NCI-H1417 treated with DMSO at 0.1 percent for 48 hours (cell line): Measurements from ENCODE around the gene TARBP1.
"Not testable (repeated sequence)": the region's sequence is repeated elsewhere in the genome, so short reads cannot be mapped to it uniquely, and the experiment has no call there.

Source experiments
- DNase-seq: peaks from one replicate; lab custom pipeline; 2025; lab: John Stamatoyannopoulos, UW

Gene TARBP1

DNA sequence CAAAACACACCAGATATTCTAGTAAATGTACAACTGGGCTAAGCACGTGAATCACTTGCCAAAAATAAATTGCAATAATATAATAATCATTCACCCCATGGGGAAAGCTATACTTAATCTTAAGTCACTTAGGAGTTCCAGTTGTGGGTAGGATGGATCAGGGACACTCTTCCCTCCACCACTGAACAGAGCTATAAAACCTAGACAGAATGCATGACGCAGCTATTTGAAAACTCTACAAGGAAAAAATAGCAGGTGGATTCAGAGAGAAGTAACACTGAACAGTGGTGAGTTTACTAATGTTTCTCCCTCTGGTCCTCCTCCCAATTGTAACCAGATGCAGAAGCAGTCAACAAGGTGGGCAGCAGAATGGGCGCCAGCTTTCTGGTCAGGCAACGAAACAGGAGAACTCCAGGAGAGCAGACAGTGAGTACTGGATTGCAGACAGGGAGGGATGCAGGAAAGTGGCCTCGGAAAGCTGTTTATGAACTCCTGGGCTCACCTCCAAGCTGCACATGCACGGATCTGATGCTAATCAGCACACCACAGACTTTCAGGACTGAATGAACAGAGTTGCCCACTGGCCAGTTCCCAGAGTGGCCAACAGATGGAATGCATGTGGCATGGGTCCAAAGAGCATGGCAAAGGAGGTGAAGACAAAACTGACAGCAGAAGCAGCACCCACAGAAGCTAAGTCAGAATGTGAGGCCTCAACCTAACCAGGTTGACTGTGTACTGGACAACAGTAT, 41.4 kb downstream of the TARBP1 start:
- no peak for DNase-seq

DNA sequence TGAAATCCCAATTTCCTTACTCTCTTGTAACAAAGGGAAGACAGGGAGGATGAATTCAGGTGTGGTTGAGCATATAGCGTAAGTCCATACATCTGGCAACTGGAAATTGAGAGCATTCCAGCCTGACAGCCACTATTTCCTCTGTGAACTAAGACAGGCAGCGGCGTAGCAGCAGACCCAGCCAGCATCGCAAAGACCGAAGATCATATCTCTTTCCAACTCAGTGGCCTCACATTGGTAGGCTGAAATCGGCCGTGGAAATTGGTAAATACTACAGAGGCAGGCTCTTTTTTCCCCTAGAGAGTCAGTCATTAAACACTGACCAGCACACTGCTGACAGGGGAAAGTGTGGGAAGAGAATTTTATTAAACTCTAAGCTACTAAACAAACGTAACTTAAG, 43.4 kb downstream of the TARBP1 start:
- no peak for DNase-seq

DNA sequence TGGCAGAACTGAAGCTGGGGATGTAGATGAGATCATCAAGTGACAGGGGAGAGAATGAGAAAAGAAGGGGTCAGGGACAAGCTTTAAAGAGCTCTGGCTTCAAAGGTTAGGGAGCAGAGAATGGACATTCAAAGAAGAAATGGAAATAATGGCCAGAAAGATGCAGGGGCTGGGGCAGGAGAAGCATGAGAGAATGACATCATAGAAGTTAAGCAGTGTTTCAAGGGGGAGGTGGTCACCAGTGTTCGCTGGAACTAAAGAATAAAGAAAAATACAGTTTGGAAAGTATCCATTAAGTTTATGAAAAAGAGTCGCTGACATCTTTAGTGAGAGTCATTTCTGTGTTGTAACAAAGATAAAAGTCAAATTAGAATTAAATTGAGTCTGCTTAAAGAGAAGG, 44.3 kb downstream of the TARBP1 start:
- DNase-seq = no peak

DNA sequence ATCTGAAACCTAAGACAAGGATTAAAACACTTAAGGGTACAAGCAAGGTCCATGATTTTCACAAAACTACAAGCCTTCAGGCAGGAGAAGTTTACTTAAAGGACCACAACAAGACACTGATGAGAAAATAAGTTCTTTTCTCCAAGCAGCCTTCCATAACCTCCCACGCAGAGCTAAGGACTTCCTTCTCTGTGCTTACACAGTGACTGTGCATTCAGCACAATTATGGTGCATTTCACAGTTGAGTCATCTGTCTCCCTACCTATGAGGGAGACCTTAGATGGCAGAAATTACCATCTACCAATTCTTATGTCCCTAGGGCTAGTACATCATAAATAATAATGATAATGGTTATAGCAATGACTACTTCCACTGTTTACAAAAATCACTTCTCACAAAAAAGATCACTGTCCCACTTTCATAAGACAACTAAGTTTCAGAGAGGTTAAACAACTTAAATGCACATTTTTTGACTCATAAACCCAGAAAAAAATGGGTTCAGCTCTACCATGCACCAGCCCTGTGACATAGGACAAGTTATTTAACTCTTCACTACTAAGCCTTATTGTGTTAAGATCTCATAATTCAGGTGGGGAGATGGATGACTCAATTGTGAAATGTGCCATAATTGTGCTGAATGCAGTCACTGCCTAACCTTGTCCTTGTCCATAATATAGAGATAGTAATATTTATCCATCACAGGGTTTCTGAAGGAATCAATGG, 45.3 kb downstream of the TARBP1 start:
- DNase-seq = no peak

DNA sequence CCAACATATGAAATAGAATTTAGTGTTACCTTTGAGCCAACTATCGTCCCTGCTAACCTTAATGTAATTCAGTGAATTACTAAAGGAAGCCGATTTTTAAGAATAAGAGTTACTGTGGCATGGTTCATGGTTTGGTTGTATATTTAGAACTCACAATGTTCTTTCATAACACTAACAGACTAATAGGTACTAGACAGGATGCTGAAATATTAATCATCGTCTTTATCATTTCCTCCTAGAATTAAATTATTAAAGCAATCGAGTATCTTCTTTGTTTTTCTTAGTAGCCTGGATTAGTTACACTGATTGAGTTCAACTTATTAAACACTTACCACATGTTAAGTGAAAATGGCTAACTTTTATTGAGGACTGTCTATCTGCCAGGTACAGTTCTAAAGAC, 47.7 kb downstream of the TARBP1 start:
- DNase-seq = no peak

DNA sequence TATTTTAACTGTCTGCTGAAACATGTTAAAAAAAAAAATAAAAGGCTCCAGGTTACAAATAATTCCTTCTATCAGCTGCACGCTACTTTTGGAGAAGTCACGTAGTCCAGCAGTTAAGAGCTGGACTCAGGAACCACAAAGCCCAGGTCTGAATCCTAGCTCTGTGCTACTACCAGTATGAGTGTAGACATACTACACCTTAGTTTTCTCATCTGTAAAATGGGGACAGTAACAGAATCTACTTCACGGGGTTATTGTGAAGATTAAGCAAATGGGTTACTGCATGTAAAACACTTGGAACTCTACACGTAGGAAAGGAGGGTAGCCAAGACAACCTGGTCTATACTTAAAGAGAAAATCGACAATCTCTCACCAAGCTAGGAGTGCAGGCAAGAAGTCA, 48.3 kb downstream of the TARBP1 start:
- no peak for DNase-seq

DNA sequence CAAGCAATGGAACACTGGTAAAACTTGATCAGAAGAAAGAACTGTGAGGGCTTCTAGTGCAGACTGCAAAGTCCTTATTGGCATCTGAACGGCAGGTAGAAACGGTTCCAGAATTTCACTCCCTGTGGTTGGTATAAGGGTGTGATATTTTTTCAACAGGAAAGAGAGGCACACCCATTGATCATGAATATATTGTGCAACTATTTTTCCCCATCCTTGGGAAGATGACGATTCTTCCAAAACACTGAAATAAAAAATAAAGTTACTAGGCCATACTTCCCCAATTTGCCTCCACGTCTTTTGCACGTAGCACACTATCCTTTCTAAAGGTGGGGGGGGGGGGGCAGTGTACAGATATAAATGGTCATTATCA, 49.6 kb downstream of the TARBP1 start:
- no peak for DNase-seq

DNA sequence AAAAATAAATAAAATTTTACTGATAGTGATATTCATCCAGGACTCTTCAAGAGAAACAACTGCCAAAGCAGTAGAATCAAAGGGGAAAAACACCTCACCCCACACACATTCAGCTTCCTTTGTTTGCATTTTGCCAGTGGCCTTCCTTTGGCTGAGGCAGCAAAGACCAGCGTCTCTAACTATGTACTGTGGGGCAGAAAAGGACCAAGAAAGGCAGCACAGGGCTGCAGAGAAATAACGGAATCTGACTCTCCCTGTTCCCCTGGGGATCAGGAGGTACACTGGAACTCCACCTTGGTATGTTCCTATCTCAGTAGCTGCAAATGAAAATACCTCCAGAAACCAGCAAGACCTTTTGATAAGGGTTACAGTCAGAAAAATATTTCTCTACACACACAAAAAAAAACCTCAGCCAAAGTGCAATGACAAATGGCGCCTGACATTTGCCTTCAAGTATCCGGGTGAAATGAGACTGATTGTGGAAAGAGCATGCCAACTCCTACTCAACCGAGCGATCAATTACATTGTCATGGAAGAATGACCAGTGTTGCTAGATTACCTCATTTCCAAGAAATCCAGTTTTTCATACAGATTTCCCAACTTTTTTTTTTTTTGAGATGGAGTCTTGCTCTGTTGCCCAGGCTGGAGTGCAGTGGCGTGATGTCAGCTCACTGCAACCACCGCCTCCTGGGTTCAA, 50.9 kb downstream of the TARBP1 start:
- no peak for DNase-seq

DNA sequence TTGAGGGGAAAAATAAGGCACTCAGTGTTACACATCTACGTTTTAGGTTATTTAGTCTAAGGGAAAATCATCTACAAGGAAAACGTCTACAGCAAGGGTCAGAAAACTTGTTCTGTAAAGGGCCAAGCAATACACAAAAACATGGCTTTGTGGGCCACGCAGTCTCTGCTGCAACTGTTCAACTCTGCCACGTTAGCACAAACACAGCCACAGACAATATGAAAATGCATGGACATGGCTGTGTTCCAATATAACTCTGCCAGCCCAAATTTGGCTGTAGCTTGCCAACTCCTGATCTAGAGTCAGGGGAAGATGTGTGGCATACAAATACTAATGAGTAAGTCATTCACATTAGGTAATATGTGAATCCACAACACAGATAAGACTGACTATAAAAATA, 65.0 kb downstream of the TARBP1 start:
- DNase-seq = no peak

DNA sequence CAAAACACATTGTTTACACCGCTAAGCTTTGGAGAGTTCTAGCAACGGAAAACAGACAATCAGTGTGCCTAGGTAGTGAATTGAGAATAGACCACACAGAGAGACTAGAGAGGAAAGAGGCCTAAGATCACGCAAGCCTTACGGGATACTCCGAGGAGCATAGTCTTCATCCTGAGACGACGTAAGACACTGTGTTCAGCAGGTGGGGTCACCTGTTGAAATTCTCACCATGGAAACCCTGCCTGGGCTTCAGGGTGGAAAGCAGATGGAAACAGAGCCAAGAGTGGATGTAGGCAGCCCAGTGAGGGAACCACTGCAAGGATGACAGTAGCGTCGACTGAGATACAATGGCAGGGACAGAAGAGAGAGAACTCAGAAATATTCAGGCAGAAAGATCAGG, 65.5 kb downstream of the TARBP1 start:
- no peak for DNase-seq

DNA sequence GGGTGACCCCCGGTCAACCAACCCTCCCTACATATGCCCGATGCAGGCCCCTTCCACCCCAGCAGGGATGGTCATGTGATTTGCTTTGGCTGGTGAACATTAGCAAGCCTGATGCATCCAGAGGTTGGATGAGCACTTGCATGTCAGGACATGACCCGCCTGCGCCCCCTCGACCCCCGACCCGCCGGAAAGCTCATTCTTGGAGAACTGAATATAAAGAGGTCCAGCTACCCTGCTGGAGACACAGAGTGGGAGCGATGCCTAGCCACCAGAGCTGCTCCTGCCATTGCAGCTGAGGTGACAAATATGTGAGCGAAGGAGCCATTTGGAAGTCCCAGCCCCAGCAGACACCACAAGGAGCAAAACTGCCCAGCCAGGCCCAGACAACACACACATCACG, 66.1 kb downstream of the TARBP1 start:
- DNase-seq = no peak

DNA sequence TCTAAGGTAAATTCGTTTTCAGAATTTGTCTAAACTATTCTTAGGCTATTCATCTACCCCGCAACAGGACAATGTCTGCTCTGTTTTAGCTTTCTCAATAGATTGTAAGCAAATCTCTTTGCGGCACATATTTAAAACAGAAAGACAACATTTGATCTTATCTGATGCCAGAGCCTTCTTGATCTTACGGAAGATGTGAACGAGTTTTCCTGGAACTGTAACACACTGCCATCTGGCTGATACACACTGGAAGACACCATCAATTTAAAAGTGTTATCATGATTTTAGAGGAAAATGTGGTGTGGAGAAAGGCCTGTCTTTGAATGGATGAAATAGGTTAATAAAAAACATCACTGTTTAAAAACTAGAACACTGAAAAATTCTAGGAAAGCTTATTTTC, 69.7 kb downstream of the TARBP1 start:
- no peak for DNase-seq

DNA sequence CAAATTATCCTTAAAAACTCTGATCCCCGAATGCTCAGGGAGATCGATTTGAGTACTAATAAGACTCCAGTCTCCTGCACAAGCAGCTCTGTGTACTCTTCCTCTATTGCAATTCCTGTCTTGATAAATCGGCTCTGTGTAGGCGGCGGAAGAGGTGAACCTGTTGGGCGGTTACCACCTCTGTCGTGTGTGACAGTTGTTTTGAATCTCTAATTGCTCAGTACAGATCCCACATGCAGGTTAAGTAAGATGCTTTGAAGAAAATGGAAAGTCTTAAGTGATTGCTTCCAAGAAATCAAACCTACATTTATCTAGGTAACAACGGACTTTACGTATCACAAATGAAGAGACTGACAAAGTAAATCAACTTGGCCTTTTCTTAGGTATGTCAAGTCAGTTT, 70.2 kb downstream of the TARBP1 start:
- no peak for DNase-seq

DNA sequence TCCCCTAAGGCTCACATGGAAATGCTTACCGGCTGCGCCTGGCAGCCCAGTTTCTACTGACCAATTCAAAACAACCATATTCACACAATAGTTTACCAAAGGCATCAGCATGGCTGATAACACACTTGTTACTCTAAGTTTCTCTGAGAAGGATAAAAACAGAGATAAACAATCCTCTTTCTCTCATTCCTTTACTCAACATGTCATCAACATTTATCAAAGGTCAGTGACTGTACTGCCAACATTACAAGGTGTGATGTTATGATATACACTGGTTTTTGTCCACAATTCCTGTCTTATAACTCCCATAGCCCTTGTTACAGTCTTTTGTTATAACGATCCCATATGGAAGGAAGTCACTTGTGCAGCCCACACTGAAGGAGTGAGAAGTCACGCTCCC, 72.1 kb downstream of the TARBP1 start:
- no peak for DNase-seq

DNA sequence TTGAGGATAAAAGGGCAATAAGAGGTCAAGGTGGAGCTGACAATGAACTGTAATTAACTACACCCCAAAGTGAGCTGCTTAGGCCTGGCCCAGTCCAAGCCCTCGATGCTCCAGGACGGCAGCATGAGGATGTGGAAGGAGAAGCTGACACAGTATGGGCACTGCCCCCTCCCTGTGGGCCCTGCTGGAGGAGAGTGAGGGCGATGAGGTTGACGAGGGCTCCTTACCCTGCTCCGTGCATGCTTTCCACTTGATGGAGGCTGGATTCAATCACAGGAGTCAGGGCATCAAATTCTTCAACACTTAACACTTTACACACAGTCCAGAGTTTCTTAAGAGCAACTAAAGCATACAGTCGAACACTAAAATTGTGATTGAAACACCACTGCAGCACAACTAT, 73.3 kb downstream of the TARBP1 start:
- DNase-seq = no peak

DNA sequence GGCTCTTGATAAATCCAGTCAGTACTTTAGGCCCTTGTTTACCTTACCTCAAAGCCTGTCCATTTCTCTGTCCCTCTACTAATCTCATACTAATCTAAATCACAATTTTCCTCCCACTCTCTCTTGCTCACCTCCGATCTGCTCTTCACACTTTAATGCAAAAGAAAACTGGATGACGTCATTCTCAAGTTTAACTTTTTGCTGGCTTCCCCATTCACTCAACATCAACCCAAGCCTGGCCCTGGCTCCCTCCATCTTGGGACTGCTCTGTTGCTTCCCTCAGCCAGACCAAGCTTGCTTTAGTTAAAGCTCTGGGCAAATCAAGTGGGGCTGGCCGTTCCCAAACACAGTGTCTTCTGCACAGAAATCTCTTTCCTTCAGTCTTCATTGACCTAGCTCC, 76.0 kb downstream of the TARBP1 start:
- DNase-seq = no peak

DNA sequence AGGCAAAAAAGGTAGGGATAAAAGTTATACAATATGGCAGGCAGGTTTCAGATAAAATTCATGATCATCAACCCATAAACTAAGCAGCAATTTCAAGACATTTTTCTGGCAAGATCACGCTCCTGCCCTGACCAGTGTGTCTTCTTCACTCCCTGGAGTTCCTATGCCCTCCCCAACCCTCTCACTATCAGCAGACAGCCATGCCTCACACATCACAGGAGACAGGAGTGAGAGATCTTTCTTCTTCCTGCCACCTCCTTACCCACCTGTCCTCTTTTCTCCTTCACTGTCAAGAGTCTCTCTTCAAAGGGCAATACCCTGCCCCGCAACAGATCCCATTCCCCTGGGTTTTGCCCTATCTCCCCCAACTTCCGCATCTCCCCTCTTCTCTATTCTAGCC, 77.3 kb downstream of the TARBP1 start:
- DNase-seq = no peak

DNA sequence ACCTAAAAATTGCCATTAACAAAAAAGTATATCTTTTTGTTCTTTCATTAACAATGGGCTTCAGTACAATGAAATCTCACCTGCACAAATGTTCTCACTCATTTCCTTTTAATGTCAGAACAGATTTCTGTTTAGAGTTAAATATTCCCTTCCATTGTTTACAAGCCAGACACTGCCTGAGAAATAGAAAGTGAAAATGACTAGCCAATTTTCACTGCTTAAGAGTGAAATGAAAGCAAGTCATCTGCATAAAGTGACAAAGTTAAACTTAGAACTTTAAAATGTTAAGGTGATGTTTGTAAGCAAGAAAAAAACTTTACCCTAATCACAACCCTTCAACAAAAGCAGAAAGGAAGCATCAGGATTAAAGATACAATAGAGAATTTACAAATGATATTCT, 78.2 kb downstream of the TARBP1 start:
- no peak for DNase-seq

DNA sequence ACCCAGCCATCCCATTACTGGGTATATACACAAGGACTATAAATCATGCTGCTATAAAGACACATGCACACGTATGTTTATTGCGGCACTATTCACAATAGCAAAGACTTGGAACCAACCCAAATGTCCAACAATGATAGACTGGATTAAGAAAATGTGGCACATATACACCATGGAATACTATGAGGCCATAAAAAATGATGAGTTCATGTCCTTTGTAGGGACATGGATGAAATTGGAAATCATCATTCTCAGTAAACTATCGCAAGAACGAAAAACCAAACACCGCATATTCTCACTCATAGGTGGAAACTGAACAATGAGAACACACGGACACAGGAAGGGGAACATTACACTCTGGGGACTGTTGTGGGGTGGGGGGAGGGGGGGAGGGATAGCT, 79.5 kb downstream of the TARBP1 start:
- not testable (repeated sequence) for DNase-seq

DNA sequence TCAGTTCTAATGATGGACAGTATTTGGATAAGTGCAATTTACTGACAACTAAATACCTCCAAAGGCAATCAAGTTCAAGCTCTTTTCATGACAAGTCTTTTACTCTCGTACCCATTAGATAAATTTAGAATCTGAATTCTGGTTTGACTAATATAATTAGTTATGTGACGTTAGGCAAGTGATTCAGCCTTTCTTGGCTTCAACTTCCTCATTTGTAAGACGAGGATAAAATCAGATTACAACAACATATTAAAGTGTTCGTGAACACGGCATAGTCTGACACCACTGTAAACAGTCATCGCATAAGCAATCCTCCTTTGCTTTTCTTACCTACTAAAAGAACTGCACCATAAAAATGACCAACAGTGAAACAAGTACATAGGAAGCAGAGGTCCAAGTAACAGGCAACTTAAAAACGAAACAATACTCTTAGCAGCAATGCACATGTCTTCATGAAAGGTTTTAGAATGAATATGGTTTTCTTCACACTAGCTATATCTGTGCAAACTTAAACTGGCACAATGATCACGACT, 80.1 kb downstream of the TARBP1 start:
- DNase-seq = no peak

DNA sequence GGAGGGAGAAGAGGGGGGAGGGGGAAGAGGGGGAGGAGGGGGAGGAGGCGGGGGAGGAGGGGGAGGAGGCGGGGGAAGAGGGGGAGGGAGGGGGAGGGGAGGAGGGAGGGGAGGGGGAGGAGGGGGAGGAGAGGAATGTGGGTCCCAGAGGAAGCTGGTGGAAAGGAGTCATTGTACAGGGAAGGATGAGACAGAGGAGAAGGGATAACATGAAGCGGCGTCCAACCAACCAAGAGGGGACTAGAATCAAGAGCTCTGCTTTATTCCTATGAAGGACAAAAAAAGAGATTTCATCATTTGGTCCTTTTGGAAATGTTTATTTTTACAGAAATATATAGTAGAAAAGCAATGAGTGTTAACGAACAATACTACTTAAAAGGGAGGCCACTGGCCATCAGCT, 81.2 kb downstream of the TARBP1 start:
- no peak for DNase-seq

DNA sequence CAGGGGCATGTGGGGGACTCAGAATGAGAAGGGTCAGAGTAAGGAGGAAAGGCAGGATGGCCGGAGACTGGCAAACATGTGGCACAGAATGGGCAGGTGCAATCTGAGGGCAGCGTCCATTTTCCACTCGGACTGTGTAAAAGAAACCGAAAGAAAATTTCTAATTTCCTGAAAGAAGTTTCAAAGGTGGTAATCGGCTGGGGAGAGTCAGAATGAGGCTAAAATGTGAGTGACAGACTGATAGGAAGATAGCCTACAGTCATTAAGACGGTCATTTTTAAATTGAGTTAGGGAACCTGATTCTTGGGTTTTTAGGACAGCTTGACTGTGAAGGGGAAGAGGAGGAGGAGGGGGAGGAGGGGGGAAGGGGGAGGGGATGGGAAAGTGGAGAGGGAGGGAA, 82.1 kb downstream of the TARBP1 start:
- no peak for DNase-seq

DNA sequence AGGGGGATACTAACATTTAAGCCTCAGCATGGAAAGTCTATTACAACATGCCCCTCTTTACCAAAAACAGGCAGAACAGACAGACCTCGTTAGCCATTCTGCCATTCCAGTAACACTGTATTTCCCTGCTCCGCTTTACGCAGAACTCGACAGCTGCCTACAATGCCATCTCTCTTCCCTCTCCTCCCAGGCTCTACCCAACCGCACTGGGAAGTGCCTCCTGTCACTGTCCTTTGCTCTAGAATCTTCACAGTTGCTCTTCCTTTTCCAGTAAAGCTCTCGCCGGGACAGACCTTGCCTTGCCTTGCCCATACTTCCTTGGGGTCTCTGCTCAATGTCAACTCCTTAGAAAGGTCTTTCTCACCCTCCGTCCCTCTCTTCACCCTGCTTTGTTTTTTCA, 82.9 kb downstream of the TARBP1 start:
- no peak for DNase-seq
